ENCODE data around the gene USP36. TPM values are rescaled to one million over a fixed set of nuclear protein-coding genes. Genes with fewer than 3 reads are reported as not detected.

The USP36 gene
- total RNA-seq, 6 experiments from 2014 or later = 12.7 to 27.8 (median 18.7) TPM

GRCh38 chr17:78771758-78772382 lies 68.7 kb downstream of the USP36 start:
- H3K9me3 ChIP-seq = no peaks in the 10 kb centered on the region
- DNase-seq (peak in 1 of 3 donors; percentile 8), ATAC-seq (peak in 1 of 4 donors; percentile 20)
- no peak for TF ChIP-seq CTCF (IDR thresholded peaks at IDR 0.05)
- no peak for TF ChIP-seq POLR2A (IDR thresholded peaks at IDR 0.05)
- no peak overlapping the region for H3K4me3 ChIP-seq
- 44% methylated on average over 6 of the region's 6 CpGs for WGBS (ENCODE audit: insufficient coverage, low coverage, low lambda C conversion rate, missing lambda C conversion rate)
- peaks cover 0 to 39% (median 7%) of the 10 kb centered on the region in 4 donors for H3K4me1 ChIP-seq
- intact Hi-C loops (cut with DNase I) = no loop called here
- H3K27ac ChIP-seq = no peak overlapping the region
- no peaks in the 10 kb centered on the region for H3K27me3 ChIP-seq
- no peaks in the 10 kb centered on the region for H3K36me3 ChIP-seq

GRCh38 chr17:78769196-78769773 lies 71.3 kb downstream of the USP36 start:
- TF ChIP-seq CTCF (IDR thresholded peaks at IDR 0.05) (peak in 1 of 4 donors; percentile 20), POLR2A (IDR thresholded peaks at IDR 0.05) (no peak)
- Histone ChIP-seq H3K4me1 (peaks cover 0 to 50% (median 9%) of the 10 kb centered on the region in 4 donors), H3K27ac (no peak overlapping the region), H3K9me3 (no peaks in the 10 kb centered on the region), H3K4me3 (no peak overlapping the region), H3K36me3 (no peaks in the 10 kb centered on the region), H3K27me3 (no peaks in the 10 kb centered on the region)
- intact Hi-C loops (cut with DNase I) = no loop called here
- 53% methylated on average over 4 of the region's 7 CpGs for WGBS (ENCODE audit: insufficient coverage, low coverage, low lambda C conversion rate, missing lambda C conversion rate)
- ATAC-seq = peak; percentile 70 to 89 (median 80)
- peak in 2 of 3 donors; percentile 56 to 66 for DNase-seq

GRCh38 chr17:78767806-78768205 lies 72.8 kb downstream of the USP36 start:
- intact Hi-C loops (cut with DNase I) = no loop called here
- 76% methylated on average over 4 of the region's 4 CpGs for WGBS (ENCODE audit: insufficient coverage, low coverage, low lambda C conversion rate, missing lambda C conversion rate)
- Histone ChIP-seq H3K36me3 (no peaks in the 10 kb centered on the region), H3K4me1 (peaks cover 0 to 46% (median 9%) of the 10 kb centered on the region in 4 donors), H3K4me3 (no peak overlapping the region), H3K27me3 (no peaks in the 10 kb centered on the region), H3K27ac (no peak overlapping the region), H3K9me3 (no peaks in the 10 kb centered on the region)
- no peak for DNase-seq
- ATAC-seq = no peak
- TF ChIP-seq CTCF (IDR thresholded peaks at IDR 0.05) (no peak), POLR2A (IDR thresholded peaks at IDR 0.05) (no peak)

- intact Hi-C loops (cut with DNase I) = no loop called here
- H3K36me3 ChIP-seq = no peaks in the 10 kb centered on the region
- 78% methylated on average over 5 of the region's 5 CpGs for WGBS (ENCODE audit: insufficient coverage, low coverage, low lambda C conversion rate, missing lambda C conversion rate)
- ATAC-seq (no peak), DNase-seq (no peak)
- no peak overlapping the region for H3K4me3 ChIP-seq
- H3K4me1 ChIP-seq = peaks cover 0 to 51% (median 12%) of the 10 kb centered on the region in 4 donors
- TF ChIP-seq CTCF (IDR thresholded peaks at IDR 0.05) (no peak), POLR2A (IDR thresholded peaks at IDR 0.05) (no peak)
- H3K27ac ChIP-seq = no peak overlapping the region
- no peaks in the 10 kb centered on the region for H3K9me3 ChIP-seq
- H3K27me3 ChIP-seq = no peaks in the 10 kb centered on the region
These were observed 73.8 kb downstream of the USP36 start for GRCh38 chr17:78766743-78767294.

Data from right lobe of liver (tissue), 6 donors.